Stomach (tissue), 9 donors: ENCODE measurements around the gene LMAN1L. TPM values are rescaled to one million over a fixed set of nuclear protein-coding genes. Genes with fewer than 3 reads are reported as not detected.

Experiments used
- DNase-seq, 2 donors: peaks; one replicate each; pipeline versions ENCODE4 v3.0.0 to v3.0.0-alpha.2; 2013 to 2019
- H3K27ac ChIP-seq, 5 donors: fragments of 200-600 bp in 4 of 5; sonication (generic) in 4 of 5; one replicate each; pipeline ENCODE4 v1.5.1; 2013 to 2019; ENCODE audit warnings: mild to moderate bottlenecking in 1 of 5, moderate library complexity in 1 of 5
- H3K27me3 ChIP-seq, 3 donors: fragments of 200-600 bp; sonication (generic); one replicate each; pipeline ENCODE4 v1.5.1; 2017 to 2019; ENCODE audit warnings: mixed run types in 1 of 3
- H3K36me3 ChIP-seq, 4 donors: fragments of 200-600 bp; sonication (generic); 1 replicate in 3 of 4; 2 replicates in 1 of 4; pipeline ENCODE4 v1.5.1; 2016 to 2019
- H3K4me1 ChIP-seq, 4 donors: fragments of 200-600 bp; sonication (generic); one replicate each; pipeline ENCODE4 v1.5.1; 2016 to 2019
- H3K4me3 ChIP-seq, 4 donors: fragments of 200-600 bp; sonication (generic) in 3 of 4; one replicate each; pipeline ENCODE4 v1.5.1; 2016 to 2019; ENCODE audit warnings: mild to moderate bottlenecking in 1 of 4
- H3K9me3 ChIP-seq, 4 donors: fragments of 200-600 bp; sonication (generic); one replicate each; pipeline ENCODE4 v1.5.1; 2016 to 2019
- EP300 ChIP-seq: sonication (generic); formaldehyde crosslinking; IDR thresholded peaks from one replicate; pipeline ENCODE4 v1.6.1; 2017; ENCODE audit warnings: antibody characterized with exemption
- POLR2A ChIP-seq, 4 donors: fragments of 450-650 bp; IDR thresholded peaks; one replicate each; pipeline ENCODE4 v1.6.1; 2016; ENCODE audit warnings: antibody characterized with exemption in 4 of 4, control low read depth in 2 of 4, mild to moderate bottlenecking in 1 of 4, moderate library complexity in 1 of 4
- POLR2AphosphoS5 ChIP-seq, 3 donors: sonication (generic); formaldehyde crosslinking; IDR thresholded peaks; one replicate each; pipeline ENCODE4 v1.6.1; 2016; ENCODE audit warnings: antibody characterized with exemption in 3 of 3
- WGBS, 5 donors: extraction: QIAGEN DNeasy Blood & Tissue Kit in 3 of 5; methylation state at CpG; one replicate each; pipeline versions ENCODE4 v1.1.5 to v1.1.7; 2013 to 2018; 5-methylcytosine and 5-hydroxymethylcytosine counted together
- intact Hi-C: fragments of 100-400 bp; cut with DNase I; formaldehyde crosslinking; loops from one replicate; pipeline ENCODE4 v1.15.1; 2023; ENCODE audit warnings: low total_unique reads
- polyA plus RNA-seq, 3 donors: library from polyadenylated mRNA; stranded (reverse); fragments of 200-250 nt; gene quantifications; one replicate each; pipeline ENCODE4 v1.2.3, GENCODE V29; 2013
- total RNA-seq, 5 donors: library from RNA; depleted of rRNA; stranded (reverse); fragments of >200 nt; gene quantifications; one replicate each; pipeline versions ENCODE4 v1.1.0 to v1.2.3, GENCODE V29; 2014 to 2016
- TF ChIP-seq, protein P1 (sequence below), 7 experiments: fragments of 450-650 bp in 4 of 7; fragments of 200-600 bp in 3 of 7; sonication (generic) in 3 of 7; IDR thresholded peaks; one replicate each; pipeline ENCODE4 v1.5.1; 2016 to 2019; ENCODE audit warnings: antibody characterized with exemption in 7 of 7, control low read depth in 2 of 7, mild to moderate bottlenecking in 1 of 7
- donor health status: healthy with polysubstance abuse.
- donor health status: Bipolar disorder and iron deficiency.
- donor health status: healthy.

LMAN1L gene
- total and polyA plus RNA-seq, 8 donors, result 5.9 to 83.5 TPM; not detected in 6

DNA sequence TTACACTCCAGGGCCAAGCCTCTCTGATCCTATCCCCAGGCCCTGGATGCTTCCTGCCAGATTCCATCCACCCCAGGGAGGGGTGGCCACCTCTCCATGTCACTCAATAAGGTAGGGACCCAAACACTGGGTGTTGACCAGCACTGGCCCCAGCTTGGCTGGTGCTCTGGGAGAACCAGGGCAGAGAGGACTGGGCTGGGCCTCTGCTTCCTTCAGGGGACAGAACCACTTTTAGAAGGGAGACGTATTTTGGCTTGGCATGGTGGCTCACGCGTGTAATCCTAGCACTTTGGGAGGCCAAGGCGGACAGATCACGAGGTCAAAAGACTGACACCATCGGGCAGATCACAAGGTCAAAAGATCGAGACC lies 9.1 kb downstream of the LMAN1L start:
- DNase-seq, result no peak
- peaks cover 0 to 20% (median 9%) of the 10 kb centered on the region in 3 donors for H3K27me3 ChIP-seq
- intact Hi-C loops, result no loop called here

GRCh38 chr15:74822233-74822632 lies 9.6 kb downstream of the LMAN1L start:
- H3K4me1 ChIP-seq, result peaks cover 3 to 25% (median 14%) of the 10 kb centered on the region in 4 donors
- 82 to 94% (median 86%) methylated on average over 4 of the region's 4 CpGs for WGBS, 5 donors
- intact Hi-C loops, result no loop called here

More for the DNA sequence above, 9.1 kb downstream of the LMAN1L start:
- TF ChIP-seq, protein P1, sequence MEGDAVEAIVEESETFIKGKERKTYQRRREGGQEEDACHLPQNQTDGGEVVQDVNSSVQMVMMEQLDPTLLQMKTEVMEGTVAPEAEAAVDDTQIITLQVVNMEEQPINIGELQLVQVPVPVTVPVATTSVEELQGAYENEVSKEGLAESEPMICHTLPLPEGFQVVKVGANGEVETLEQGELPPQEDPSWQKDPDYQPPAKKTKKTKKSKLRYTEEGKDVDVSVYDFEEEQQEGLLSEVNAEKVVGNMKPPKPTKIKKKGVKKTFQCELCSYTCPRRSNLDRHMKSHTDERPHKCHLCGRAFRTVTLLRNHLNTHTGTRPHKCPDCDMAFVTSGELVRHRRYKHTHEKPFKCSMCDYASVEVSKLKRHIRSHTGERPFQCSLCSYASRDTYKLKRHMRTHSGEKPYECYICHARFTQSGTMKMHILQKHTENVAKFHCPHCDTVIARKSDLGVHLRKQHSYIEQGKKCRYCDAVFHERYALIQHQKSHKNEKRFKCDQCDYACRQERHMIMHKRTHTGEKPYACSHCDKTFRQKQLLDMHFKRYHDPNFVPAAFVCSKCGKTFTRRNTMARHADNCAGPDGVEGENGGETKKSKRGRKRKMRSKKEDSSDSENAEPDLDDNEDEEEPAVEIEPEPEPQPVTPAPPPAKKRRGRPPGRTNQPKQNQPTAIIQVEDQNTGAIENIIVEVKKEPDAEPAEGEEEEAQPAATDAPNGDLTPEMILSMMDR (IDR thresholded peaks at IDR 0.05), result no peak
- TF ChIP-seq EP300 (no peak), POLR2AphosphoS5 (IDR thresholded peaks at IDR 0.05) (no peak), POLR2A (IDR thresholded peaks at IDR 0.05) (no peak)
- Histone ChIP-seq H3K9me3 (no peaks in the 10 kb centered on the region), H3K27ac (no peak overlapping the region), H3K36me3 (no peaks in the 10 kb centered on the region), H3K4me1 (peaks cover 3 to 25% (median 15%) of the 10 kb centered on the region in 4 donors), H3K4me3 (no peak overlapping the region)
- 83 to 97% (median 88%) methylated on average over 6 to 7 of the region's 7 CpGs for WGBS, 5 donors

DNA sequence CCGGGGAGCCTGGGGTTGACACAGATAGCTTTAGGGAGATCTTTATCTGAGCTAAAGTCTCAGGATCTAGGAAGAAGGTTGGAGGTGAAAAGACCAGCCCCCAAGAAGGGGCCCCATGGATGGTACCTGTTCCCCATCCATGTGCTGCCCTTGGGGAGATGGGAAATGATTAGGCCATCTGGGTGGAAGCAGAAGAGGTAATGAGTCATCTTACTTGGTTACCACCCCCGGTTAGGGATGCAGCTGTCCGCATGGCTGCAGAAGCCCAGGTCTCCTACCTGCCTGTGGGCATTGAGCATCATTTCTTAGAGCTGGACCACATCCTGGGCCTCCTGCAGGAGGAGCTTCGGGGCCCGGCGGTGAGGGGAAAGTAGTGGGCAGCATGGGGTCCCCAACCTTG lies 10.7 kb downstream of the LMAN1L start:
- intact Hi-C loops, result no loop called here
- TF ChIP-seq EP300 (no peak), POLR2AphosphoS5 (IDR thresholded peaks at IDR 0.05) (no peak), POLR2A (IDR thresholded peaks at IDR 0.05) (no peak)
- TF ChIP-seq, protein P1 (IDR thresholded peaks at IDR 0.05), result no peak
- no peaks in the 10 kb centered on the region for H3K9me3 ChIP-seq
- 58 to 73% (median 70%) methylated on average over 6 of the region's 6 CpGs for WGBS, 5 donors
- H3K4me1 ChIP-seq, result peaks cover 3 to 15% (median 8%) of the 10 kb centered on the region in 4 donors
- no peaks in the 10 kb centered on the region for H3K36me3 ChIP-seq
- peaks cover 0 to 36% (median 25%) of the 10 kb centered on the region in 3 donors for H3K27me3 ChIP-seq
- H3K27ac ChIP-seq, result no peak overlapping the region
- no peak for DNase-seq
- H3K4me3 ChIP-seq, result no peak overlapping the region

More at GRCh38 chr15:74822233-74822632, 9.6 kb downstream of the LMAN1L start:
- H3K9me3 ChIP-seq, result no peaks in the 10 kb centered on the region
- TF ChIP-seq POLR2A (IDR thresholded peaks at IDR 0.05) (no peak), EP300 (no peak), POLR2AphosphoS5 (IDR thresholded peaks at IDR 0.05) (no peak)
- TF ChIP-seq, protein P1 (IDR thresholded peaks at IDR 0.05), result no peak
- no peak overlapping the region for H3K4me3 ChIP-seq
- no peaks in the 10 kb centered on the region for H3K36me3 ChIP-seq
- no peak for DNase-seq
- H3K27ac ChIP-seq, result no peak overlapping the region
- H3K27me3 ChIP-seq, result peaks cover 0 to 25% (median 14%) of the 10 kb centered on the region in 3 donors

DNA sequence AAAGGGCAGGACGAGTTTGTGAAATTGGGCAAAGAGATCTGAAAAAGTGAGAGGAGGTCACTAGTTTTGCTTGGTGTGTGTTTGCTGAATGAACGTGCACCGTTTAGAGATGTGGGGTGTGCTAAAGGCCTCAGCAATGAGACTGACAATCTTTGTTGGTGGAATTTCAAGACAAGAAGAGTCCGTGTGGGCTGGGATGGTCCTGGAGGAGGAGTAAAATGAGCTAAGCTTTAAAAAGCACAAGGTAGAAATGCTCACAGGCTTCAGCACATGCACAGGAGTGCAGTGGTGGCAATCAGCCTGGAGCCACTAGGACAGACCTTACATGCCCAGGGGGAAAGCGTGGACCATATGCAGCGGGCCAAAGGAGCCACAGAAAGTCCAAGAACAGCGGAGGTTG lies 12.3 kb downstream of the LMAN1L start:
- DNase-seq, result no peak
- H3K9me3 ChIP-seq, result no peaks in the 10 kb centered on the region
- no peak overlapping the region for H3K27ac ChIP-seq
- peaks cover 0 to 49% (median 29%) of the 10 kb centered on the region in 3 donors for H3K27me3 ChIP-seq
- H3K4me1 ChIP-seq, result peaks cover 3 to 11% (median 6%) of the 10 kb centered on the region in 4 donors
- TF ChIP-seq, protein P1 (IDR thresholded peaks at IDR 0.05), result no peak
- TF ChIP-seq POLR2AphosphoS5 (IDR thresholded peaks at IDR 0.05) (no peak), EP300 (no peak), POLR2A (IDR thresholded peaks at IDR 0.05) (no peak)
- 66 to 79% (median 77%) methylated on average over 7 of the region's 7 CpGs for WGBS, 5 donors
- H3K36me3 ChIP-seq, result no peaks in the 10 kb centered on the region
- H3K4me3 ChIP-seq, result no peak overlapping the region
- intact Hi-C loops, result no loop called here
